Mesenchymal stem cell (in vitro differentiated cells and primary cell): Measurements from ENCODE around the gene ARMC8.

Experiments used
- DNase-seq: peaks from one replicate; pipeline ENCODE4 v3.0.0-alpha.2; 2013
- H2AFZ ChIP-seq: one replicate; pipeline ENCODE4 v1.6.1; 2013; ENCODE audit warnings: low read depth, mild to moderate bottlenecking, control low read depth, inconsistent platforms, low read length, moderate library complexity
- H2AK5ac ChIP-seq: 2 replicates; pipeline ENCODE4 v1.6.1; 2013; ENCODE audit warnings: low read length, moderate library complexity, mild to moderate bottlenecking, inconsistent platforms; ENCODE audit not compliant: severe bottlenecking
- H2BK120ac ChIP-seq: one replicate; pipeline ENCODE4 v1.6.1; 2013; ENCODE audit warnings: low read depth, mild to moderate bottlenecking, inconsistent platforms, low read length, moderate library complexity
- H2BK12ac ChIP-seq, 2 experiments: one replicate each; pipeline ENCODE4 v1.6.1; 2013; ENCODE audit warnings: inconsistent platforms in 2 of 2, low read length in 2 of 2, mild to moderate bottlenecking in 2 of 2, moderate library complexity in 2 of 2, control low read depth in 1 of 2
- H2BK15ac ChIP-seq: one replicate; pipeline ENCODE4 v1.6.1; 2013; ENCODE audit warnings: mild to moderate bottlenecking, low read depth, inconsistent platforms; ENCODE audit not compliant: poor library complexity, severe bottlenecking
- H2BK5ac ChIP-seq: 2 replicates; pipeline ENCODE4 v1.6.1; 2013; ENCODE audit warnings: low read depth, mild to moderate bottlenecking, low read length, control low read depth, inconsistent platforms; ENCODE audit not compliant: poor library complexity, severe bottlenecking
- H3K14ac ChIP-seq, 2 experiments: one replicate each; pipeline ENCODE4 v1.6.1; 2013; ENCODE audit warnings: inconsistent platforms in 2 of 2, low read length in 2 of 2, control low read depth in 1 of 2, mild to moderate bottlenecking in 1 of 2, moderate library complexity in 1 of 2
- H3K18ac ChIP-seq, 2 experiments: one replicate each; pipeline ENCODE4 v1.6.1; 2013; ENCODE audit warnings: inconsistent platforms in 2 of 2, low read length in 2 of 2, control low read depth in 1 of 2, low read depth in 1 of 2, mild to moderate bottlenecking in 1 of 2
- H3K23ac ChIP-seq, 2 experiments: one replicate each; pipeline ENCODE4 v1.6.1; 2013; ENCODE audit warnings: inconsistent platforms in 2 of 2, low read length in 2 of 2, mild to moderate bottlenecking in 2 of 2, moderate library complexity in 2 of 2, control low read depth in 1 of 2
- H3K27ac ChIP-seq: 2 replicates; pipeline ENCODE4 v1.5.1; 2013; ENCODE audit warnings: mild to moderate bottlenecking, moderate library complexity, low read length, control low read depth, inconsistent platforms; ENCODE audit not compliant: poor library complexity, severe bottlenecking
- H3K27me3 ChIP-seq, 2 experiments: 2 replicates each; pipeline versions ENCODE4 v1.6.1 to v1.7.0; 2013; ENCODE audit warnings: low read length in 2 of 2, mild to moderate bottlenecking in 2 of 2, moderate library complexity in 2 of 2, control low read depth in 1 of 2, inconsistent platforms in 1 of 2; ENCODE audit not compliant: control insufficient read depth in 1 of 2, insufficient read depth in 1 of 2
- H3K36me3 ChIP-seq, 2 experiments: 2 replicates each; pipeline versions ENCODE4 v1.6.1 to v1.7.0; 2013; ENCODE audit warnings: low read length in 2 of 2, control low read depth in 1 of 2, inconsistent platforms in 1 of 2, low read depth in 1 of 2, mild to moderate bottlenecking in 1 of 2; ENCODE audit not compliant: insufficient read depth in 2 of 2, control insufficient read depth in 1 of 2
- H3K4ac ChIP-seq, 2 experiments: one replicate each; pipeline ENCODE4 v1.6.1; 2013; ENCODE audit warnings: inconsistent platforms in 2 of 2, low read length in 2 of 2, mild to moderate bottlenecking in 2 of 2, moderate library complexity in 2 of 2, control low read depth in 1 of 2, low read depth in 1 of 2
- H3K4me1 ChIP-seq: 2 replicates; pipeline ENCODE4 v1.6.1; 2013; ENCODE audit warnings: low read depth, low read length, control low read depth; ENCODE audit not compliant: control insufficient read depth, insufficient read depth
- H3K4me2 ChIP-seq: 2 replicates; pipeline ENCODE4 v1.6.1; 2013; ENCODE audit warnings: low read length, mild to moderate bottlenecking, inconsistent platforms; ENCODE audit not compliant: poor library complexity, severe bottlenecking
- H3K4me3 ChIP-seq, 2 experiments: 2 replicates each; pipeline versions ENCODE4 v1.5.1 to v1.7.0; 2013; ENCODE audit warnings: low read length in 2 of 2, mild to moderate bottlenecking in 2 of 2, control low read depth in 1 of 2, low read depth in 1 of 2; ENCODE audit not compliant: insufficient read depth in 1 of 2
- H3K79me1 ChIP-seq: replicated peaks from 2 replicates; pipeline ENCODE4 v1.6.1; 2013; ENCODE audit warnings: mild to moderate bottlenecking, control low read depth, low read length, inconsistent platforms; ENCODE audit not compliant: poor library complexity, severe bottlenecking
- H3K9ac ChIP-seq: 2 replicates; pipeline ENCODE4 v1.7.0; 2013; ENCODE audit warnings: mild to moderate bottlenecking, low read length, moderate library complexity
- H3K9me3 ChIP-seq: 2 replicates; pipeline ENCODE4 v1.7.0; 2013; ENCODE audit warnings: mild to moderate bottlenecking, low read length; ENCODE audit not compliant: control insufficient read depth
- H4K8ac ChIP-seq: one replicate; pipeline ENCODE4 v1.6.1; 2013; ENCODE audit warnings: inconsistent platforms, mild to moderate bottlenecking, low read length, moderate library complexity
- H4K91ac ChIP-seq: one replicate; pipeline ENCODE4 v1.6.1; 2013; ENCODE audit warnings: mild to moderate bottlenecking, low read length, inconsistent platforms
- WGBS: methylation state at CpG from one replicate; pipeline ENCODE4 v1.1.7; 2013; ENCODE audit warnings: mixed read lengths; 5-methylcytosine and 5-hydroxymethylcytosine counted together

Gene ARMC8

DNA sequence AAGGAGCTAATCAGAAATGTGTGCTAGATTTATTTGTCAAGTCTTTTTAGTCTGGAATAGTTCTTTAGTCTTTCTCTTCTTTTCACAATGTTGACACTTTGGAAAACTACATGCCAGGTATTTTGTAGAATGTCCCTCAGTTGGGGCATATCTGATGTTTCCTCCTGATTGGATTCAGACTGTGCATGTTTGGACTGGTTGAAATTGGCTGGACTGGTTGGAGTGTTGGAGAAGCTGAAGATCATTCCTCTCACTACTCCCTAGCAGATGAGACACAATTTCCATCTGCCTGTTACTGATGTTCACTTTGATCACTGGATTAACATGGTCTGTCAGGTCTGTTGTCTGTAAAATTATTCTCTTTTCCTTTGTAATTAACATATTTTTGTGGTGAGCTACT, 138.9 kb downstream of the ARMC8 start:
- peak; percentile 4 for DNase-seq
- no peaks in the 10 kb centered on the region for H3K36me3 ChIP-seq
- H3K9me3 ChIP-seq = no peaks in the 10 kb centered on the region
- no peak overlapping the region for H3K4me2 ChIP-seq
- H2BK15ac ChIP-seq = no peak overlapping the region
- no peak overlapping the region for H4K91ac ChIP-seq
- H3K4me1 ChIP-seq = peaks cover 4% of the 10 kb centered on the region
- H3K4ac ChIP-seq = no peak overlapping the region
- H3K27ac ChIP-seq = no peak overlapping the region
- no peaks in the 10 kb centered on the region for H3K79me1 ChIP-seq
- no peak overlapping the region for H3K14ac ChIP-seq
- no peak overlapping the region for H2AFZ ChIP-seq
- no peak overlapping the region for H2BK12ac ChIP-seq
- no peak overlapping the region for H3K9ac ChIP-seq
- H3K4me3 ChIP-seq = no peak overlapping the region
- no peak overlapping the region for H3K18ac ChIP-seq
- H3K27me3 ChIP-seq = peaks cover 6 to 16% of the 10 kb centered on the region in 2 experiments
- H2BK5ac ChIP-seq = no peak overlapping the region
- no peak overlapping the region for H2AK5ac ChIP-seq
- no peak overlapping the region for H2BK120ac ChIP-seq
- no peak overlapping the region for H4K8ac ChIP-seq
- no peak overlapping the region for H3K23ac ChIP-seq

DNA sequence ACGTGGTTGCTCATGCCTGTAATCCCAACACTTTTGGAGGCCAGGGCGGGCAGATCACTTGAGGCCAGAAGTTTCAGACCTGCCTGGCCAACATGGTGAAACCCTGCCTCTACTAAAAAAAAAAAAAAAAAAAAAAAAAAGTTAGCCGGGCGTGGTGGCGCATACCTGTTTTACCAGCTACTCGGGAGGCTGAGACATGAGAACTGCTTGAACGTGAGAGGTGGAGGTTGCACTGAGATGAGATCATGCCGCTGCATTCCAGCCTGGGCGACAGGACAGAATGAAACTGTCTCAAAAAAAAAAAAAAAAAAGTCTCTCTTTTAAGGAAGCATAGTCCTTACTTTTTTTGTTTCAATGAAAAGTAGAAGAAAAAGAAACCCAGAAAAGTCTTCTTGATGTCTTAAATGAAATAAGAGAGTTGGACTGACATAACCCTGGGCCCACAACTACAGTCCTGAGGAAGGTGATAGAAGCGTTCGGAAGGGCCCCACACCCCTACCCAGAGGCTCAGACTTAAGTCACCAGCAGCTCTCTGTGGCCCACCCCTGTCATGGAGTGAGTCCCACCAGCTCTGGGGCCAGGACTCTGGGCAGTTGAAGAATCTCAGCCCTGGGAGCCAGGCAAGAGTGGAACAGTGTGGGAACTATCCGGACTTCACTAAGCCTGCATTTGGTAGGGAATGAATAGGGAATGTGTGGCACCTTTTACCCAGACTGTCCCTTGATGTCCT, 139.9 kb downstream of the ARMC8 start:
- Histone ChIP-seq H2BK120ac (no peak overlapping the region), H3K4ac (no peak overlapping the region), H3K9ac (no peak overlapping the region), H2BK15ac (no peak overlapping the region), H3K4me2 (no peak overlapping the region), H3K27ac (no peak overlapping the region), H3K18ac (no peak overlapping the region), H3K23ac (no peak overlapping the region), H2AFZ (no peak overlapping the region), H3K79me1 (no peaks in the 10 kb centered on the region), H3K36me3 (no peaks in the 10 kb centered on the region), H3K4me3 (no peak overlapping the region), H2BK5ac (no peak overlapping the region), H3K4me1 (peaks cover 4% of the 10 kb centered on the region), H4K91ac (no peak overlapping the region), H3K9me3 (no peaks in the 10 kb centered on the region), H3K14ac (no peak overlapping the region), H2BK12ac (no peak overlapping the region), H3K27me3 (peaks cover 0 to 7% of the 10 kb centered on the region in 2 experiments), H4K8ac (no peak overlapping the region), H2AK5ac (no peak overlapping the region)
- 93% methylated on average over 6 of the region's 12 CpGs for WGBS
- DNase-seq = no peak

DNA sequence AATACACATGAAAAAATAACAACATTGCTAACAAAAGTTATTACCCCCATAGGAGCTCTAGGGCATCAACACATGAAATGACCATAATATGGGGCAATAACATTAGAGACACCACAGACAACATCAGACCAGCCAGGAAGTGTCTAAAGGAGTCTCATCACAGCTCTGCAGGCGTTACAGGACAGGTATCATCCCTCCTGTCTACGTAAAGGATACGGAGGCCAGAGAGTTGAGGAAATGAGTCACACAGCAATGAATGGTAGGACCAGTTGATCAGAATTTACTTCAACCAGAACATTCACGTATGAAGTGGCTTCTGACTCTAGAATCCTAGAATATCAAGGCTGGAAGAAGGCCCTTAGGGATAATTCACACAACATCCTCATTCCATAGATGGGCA, 140.7 kb downstream of the ARMC8 start:
- no peak overlapping the region for H3K4me3 ChIP-seq
- H3K4ac ChIP-seq = no peak overlapping the region
- no peak overlapping the region for H2AFZ ChIP-seq
- H2BK15ac ChIP-seq = no peak overlapping the region
- H4K8ac ChIP-seq = no peak overlapping the region
- H3K18ac ChIP-seq = no peak overlapping the region
- no peak overlapping the region for H2BK120ac ChIP-seq
- no peak overlapping the region for H3K9ac ChIP-seq
- no peaks in the 10 kb centered on the region for H3K36me3 ChIP-seq
- peaks cover 4% of the 10 kb centered on the region for H3K4me1 ChIP-seq
- H3K23ac ChIP-seq = no peak overlapping the region
- H3K9me3 ChIP-seq = no peaks in the 10 kb centered on the region
- WGBS = 52% methylated on average over 3 of the region's 4 CpGs
- H4K91ac ChIP-seq = no peak overlapping the region
- DNase-seq = no peak
- no peak overlapping the region for H3K27ac ChIP-seq
- no peak overlapping the region for H2AK5ac ChIP-seq
- H3K14ac ChIP-seq = no peak overlapping the region
- peaks cover 0 to 7% of the 10 kb centered on the region in 2 experiments for H3K27me3 ChIP-seq
- no peaks in the 10 kb centered on the region for H3K79me1 ChIP-seq
- no peak overlapping the region for H2BK12ac ChIP-seq
- H2BK5ac ChIP-seq = no peak overlapping the region
- no peak overlapping the region for H3K4me2 ChIP-seq

DNA sequence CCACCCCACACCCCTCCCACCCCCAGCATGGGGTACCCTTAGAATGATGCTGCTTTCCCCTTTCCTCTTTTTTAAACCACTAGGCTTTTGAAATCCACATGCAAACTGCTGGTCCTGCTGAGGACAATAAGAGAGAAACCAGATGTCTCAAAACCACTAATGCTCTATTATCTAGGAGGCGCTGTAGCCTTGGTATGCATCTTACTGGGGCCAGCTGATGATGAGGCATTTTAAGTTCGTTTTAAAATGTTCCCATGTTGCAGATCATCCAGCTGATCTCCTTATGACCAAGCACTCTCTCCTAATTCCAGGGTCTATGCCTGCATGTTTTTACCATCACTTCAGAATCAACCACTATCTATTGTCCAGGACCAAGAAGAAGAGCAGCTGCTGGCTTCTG, 141.2 kb downstream of the ARMC8 start:
- 42% methylated on average over 2 of the region's 2 CpGs for WGBS
- Histone ChIP-seq H3K23ac (no peak overlapping the region), H3K4me1 (peaks cover 4% of the 10 kb centered on the region), H4K91ac (no peak overlapping the region), H2BK5ac (no peak overlapping the region), H3K4me2 (no peak overlapping the region), H3K27me3 (peaks cover 0 to 7% of the 10 kb centered on the region in 2 experiments), H3K27ac (no peak overlapping the region), H3K18ac (no peak overlapping the region), H3K36me3 (no peaks in the 10 kb centered on the region), H3K14ac (no peak overlapping the region), H2AK5ac (no peak overlapping the region), H4K8ac (no peak overlapping the region), H2AFZ (no peak overlapping the region), H3K4me3 (peak overlapping the region in 1 of 2 experiments; percentile 80), H2BK120ac (no peak overlapping the region), H2BK12ac (no peak overlapping the region), H3K79me1 (no peaks in the 10 kb centered on the region), H3K4ac (no peak overlapping the region), H3K9me3 (no peaks in the 10 kb centered on the region), H3K9ac (peak overlapping the region; percentile 77), H2BK15ac (no peak overlapping the region)
- DNase-seq = peak; percentile 51
